DOHH2 (cell line): ENCODE results near the gene ANGPTL3.

ENCODE experiments used
- EZH2phosphoT487 ChIP-seq: fragments of 200-600 bp; sonication (generic); IDR thresholded peaks from 2 replicates; pipeline ENCODE4 v1.6.1; 2017; ENCODE audit warnings: borderline replicate concordance, mild to moderate bottlenecking, antibody characterized with exemption, low read length, moderate library complexity, mixed read lengths
- TF ChIP-seq, protein P1 (sequence below): fragments of 200-600 bp; sonication (generic); IDR thresholded peaks from one replicate; pipeline ENCODE4 v1.5.1; 2014; ENCODE audit warnings: antibody characterized with exemption, mild to moderate bottlenecking, low read depth, low read length; ENCODE audit not compliant: poor library complexity, severe bottlenecking

DNA sequence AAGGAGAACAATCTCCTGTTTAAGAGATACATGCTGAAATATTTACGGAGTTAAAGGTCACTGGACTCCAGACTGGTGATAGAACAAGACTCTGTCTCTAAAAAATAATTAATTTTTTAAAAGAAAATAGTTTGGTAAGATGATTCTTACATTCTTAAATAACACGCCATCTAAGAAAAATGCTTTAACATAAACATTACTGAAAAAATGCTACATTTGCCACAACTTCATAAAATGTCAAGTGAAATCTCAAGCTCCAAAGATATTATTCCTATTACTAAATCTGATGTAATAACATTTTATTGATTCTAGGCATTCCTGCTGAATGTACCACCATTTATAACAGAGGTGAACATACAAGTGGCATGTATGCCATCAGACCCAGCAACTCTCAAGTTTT lies 4.1 kb downstream of the ANGPTL3 start:
- TF ChIP-seq, protein P1, sequence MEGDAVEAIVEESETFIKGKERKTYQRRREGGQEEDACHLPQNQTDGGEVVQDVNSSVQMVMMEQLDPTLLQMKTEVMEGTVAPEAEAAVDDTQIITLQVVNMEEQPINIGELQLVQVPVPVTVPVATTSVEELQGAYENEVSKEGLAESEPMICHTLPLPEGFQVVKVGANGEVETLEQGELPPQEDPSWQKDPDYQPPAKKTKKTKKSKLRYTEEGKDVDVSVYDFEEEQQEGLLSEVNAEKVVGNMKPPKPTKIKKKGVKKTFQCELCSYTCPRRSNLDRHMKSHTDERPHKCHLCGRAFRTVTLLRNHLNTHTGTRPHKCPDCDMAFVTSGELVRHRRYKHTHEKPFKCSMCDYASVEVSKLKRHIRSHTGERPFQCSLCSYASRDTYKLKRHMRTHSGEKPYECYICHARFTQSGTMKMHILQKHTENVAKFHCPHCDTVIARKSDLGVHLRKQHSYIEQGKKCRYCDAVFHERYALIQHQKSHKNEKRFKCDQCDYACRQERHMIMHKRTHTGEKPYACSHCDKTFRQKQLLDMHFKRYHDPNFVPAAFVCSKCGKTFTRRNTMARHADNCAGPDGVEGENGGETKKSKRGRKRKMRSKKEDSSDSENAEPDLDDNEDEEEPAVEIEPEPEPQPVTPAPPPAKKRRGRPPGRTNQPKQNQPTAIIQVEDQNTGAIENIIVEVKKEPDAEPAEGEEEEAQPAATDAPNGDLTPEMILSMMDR: no peak
- no peak for TF ChIP-seq EZH2phosphoT487
